BE2C (cell line): Measurements from ENCODE around the gene PAX2.

Experiments used
- DNase-seq: peaks from one replicate; pipeline ENCODE4 v3.0.0-alpha.2; 2020
- H3K27me3 ChIP-seq: fragments of 250-450 bp; sonication (Bioruptor Pico); 2 replicates; pipeline ENCODE4 v1.5.1; 2020; ENCODE audit warnings: mild to moderate bottlenecking
- H3K36me3 ChIP-seq: fragments of 250-450 bp; sonication (Bioruptor Pico); 2 replicates; pipeline ENCODE4 v1.5.1; 2020; ENCODE audit warnings: mild to moderate bottlenecking
- H3K4me1 ChIP-seq: fragments of 250-450 bp; sonication (Bioruptor Pico); 2 replicates; pipeline ENCODE4 v1.5.1; 2020
- H3K4me3 ChIP-seq: 2 replicates; pipeline ENCODE4 v1.5.1; 2011; ENCODE audit warnings: low read depth, low read length
- H3K9me3 ChIP-seq: fragments of 250-450 bp; sonication (Bioruptor Pico); 2 replicates; pipeline ENCODE4 v1.5.1; 2020
- TF ChIP-seq, protein P1 (sequence below): IDR thresholded peaks from 2 replicates; pipeline ENCODE4 v1.5.1; 2012; ENCODE audit warnings: mild to moderate bottlenecking, low read depth, low read length

The PAX2 gene

GRCh38 chr10:100723770-100724530 is 21.4 kb upstream of the PAX2 start:
- TF ChIP-seq, protein P1, sequence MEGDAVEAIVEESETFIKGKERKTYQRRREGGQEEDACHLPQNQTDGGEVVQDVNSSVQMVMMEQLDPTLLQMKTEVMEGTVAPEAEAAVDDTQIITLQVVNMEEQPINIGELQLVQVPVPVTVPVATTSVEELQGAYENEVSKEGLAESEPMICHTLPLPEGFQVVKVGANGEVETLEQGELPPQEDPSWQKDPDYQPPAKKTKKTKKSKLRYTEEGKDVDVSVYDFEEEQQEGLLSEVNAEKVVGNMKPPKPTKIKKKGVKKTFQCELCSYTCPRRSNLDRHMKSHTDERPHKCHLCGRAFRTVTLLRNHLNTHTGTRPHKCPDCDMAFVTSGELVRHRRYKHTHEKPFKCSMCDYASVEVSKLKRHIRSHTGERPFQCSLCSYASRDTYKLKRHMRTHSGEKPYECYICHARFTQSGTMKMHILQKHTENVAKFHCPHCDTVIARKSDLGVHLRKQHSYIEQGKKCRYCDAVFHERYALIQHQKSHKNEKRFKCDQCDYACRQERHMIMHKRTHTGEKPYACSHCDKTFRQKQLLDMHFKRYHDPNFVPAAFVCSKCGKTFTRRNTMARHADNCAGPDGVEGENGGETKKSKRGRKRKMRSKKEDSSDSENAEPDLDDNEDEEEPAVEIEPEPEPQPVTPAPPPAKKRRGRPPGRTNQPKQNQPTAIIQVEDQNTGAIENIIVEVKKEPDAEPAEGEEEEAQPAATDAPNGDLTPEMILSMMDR, result no peak
- DNase-seq, result no peak
- H3K4me3 ChIP-seq, result peak overlapping the region; percentile 46
- H3K27me3 ChIP-seq, result peaks cover 22% of the 10 kb centered on the region
- no peaks in the 10 kb centered on the region for H3K9me3 ChIP-seq
- H3K36me3 ChIP-seq, result no peaks in the 10 kb centered on the region
- H3K4me1 ChIP-seq, result no peaks in the 10 kb centered on the region

GRCh38 chr10:100724531-100725027 is 20.8 kb upstream of the PAX2 start:
- no peak for DNase-seq
- Histone ChIP-seq H3K36me3 (no peaks in the 10 kb centered on the region), H3K27me3 (peaks cover 23% of the 10 kb centered on the region), H3K4me1 (no peaks in the 10 kb centered on the region), H3K9me3 (no peaks in the 10 kb centered on the region), H3K4me3 (peak overlapping the region; percentile 46)
- TF ChIP-seq, protein P1, result no peak

GRCh38 chr10:100725071-100725471 is 20.3 kb upstream of the PAX2 start:
- H3K36me3 ChIP-seq, result no peaks in the 10 kb centered on the region
- DNase-seq, result no peak
- no peak overlapping the region for H3K4me3 ChIP-seq
- TF ChIP-seq, protein P1, result no peak
- H3K27me3 ChIP-seq, result peaks cover 28% of the 10 kb centered on the region
- H3K4me1 ChIP-seq, result no peaks in the 10 kb centered on the region
- no peaks in the 10 kb centered on the region for H3K9me3 ChIP-seq

DNA sequence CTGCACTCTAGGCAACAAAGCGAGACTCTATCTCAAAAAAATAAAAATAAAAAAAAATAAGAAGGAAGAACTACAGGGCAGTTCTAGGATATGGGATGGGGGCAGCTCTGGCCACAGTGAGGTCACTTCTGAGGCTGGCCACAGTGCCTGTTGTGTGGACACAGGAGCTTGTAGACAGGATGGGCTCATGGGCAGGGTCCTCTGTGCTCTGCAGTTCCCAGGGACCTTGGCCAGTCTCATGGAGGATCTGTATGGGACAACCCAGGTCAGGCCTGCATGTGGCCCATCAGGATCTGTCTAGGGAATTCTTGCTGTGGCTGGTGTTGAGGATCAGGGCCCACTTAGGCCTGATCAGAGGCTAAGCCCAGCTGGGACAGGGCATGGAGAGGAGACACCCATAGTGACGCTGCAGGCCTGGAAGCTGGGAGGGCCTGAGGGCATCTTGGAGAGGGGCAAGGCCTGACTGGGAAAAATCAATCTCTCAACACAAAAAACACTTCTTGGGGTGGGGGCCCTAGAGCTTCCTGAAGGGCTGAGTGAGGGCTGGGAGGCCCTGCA is 19.4 kb upstream of the PAX2 start:
- Histone ChIP-seq H3K4me1 (no peaks in the 10 kb centered on the region), H3K9me3 (no peaks in the 10 kb centered on the region), H3K27me3 (peaks cover 37% of the 10 kb centered on the region), H3K36me3 (no peaks in the 10 kb centered on the region), H3K4me3 (no peak overlapping the region)
- no peak for DNase-seq
- TF ChIP-seq, protein P1, result no peak

DNA sequence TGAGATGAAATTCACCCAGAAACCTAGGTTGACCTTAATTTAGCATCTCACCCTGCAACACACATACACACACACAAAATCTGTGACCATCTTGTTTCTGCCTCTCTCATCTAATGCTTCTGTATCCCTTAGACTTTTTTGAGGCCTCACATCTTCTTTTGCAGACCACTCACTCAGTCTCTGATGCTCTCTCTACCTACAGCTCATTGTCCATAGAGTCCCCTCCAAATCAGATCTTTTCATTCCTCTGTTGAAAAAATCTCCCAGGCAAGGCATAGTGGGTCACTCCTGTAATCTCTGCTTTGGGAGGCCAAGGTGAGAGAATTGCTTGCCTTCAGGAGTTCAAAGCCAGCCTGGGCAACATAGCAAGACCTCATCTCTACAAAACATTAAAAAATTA is 17.6 kb upstream of the PAX2 start:
- TF ChIP-seq, protein P1, result no peak

More for the DNA sequence above, 17.6 kb upstream of the PAX2 start:
- DNase-seq, result no peak
- Histone ChIP-seq H3K4me1 (no peaks in the 10 kb centered on the region), H3K27me3 (peaks cover 54% of the 10 kb centered on the region), H3K4me3 (no peak overlapping the region), H3K9me3 (no peaks in the 10 kb centered on the region), H3K36me3 (no peaks in the 10 kb centered on the region)
